ENCODE data around the gene CR1. TPM values are rescaled to one million over a fixed set of nuclear protein-coding genes. Genes with fewer than 3 reads are reported as not detected.

CR1 gene
- total and polyA plus RNA-seq, 7 experiments from 2014 or later = 0.19 to 50.1 (median 4.3) TPM

GRCh38 chr1:207504438-207504837, 8.5 kb downstream of the CR1 start:
- intact Hi-C loops (cut with micrococcal nuclease) = loop anchor here (2.0 to 5.0 kb wide), 2 partner anchors 62 to 522 kb away; no protein-coding TSS in a partner anchor
- ChIA-PET POLR2A (no interaction called here), CTCF (interaction anchor here (1.4 kb wide), 2 partner anchors 49 to 421 kb away, joined by 4 read pairs; no protein-coding TSS in a partner anchor)
- H3K9me3 Mint-ChIP-seq = no peaks in the 10 kb centered on the region
- Histone ChIP-seq H3K27ac (ENCODE audit: low read depth, low read length) (no peak overlapping the region), H3K27me3 (ENCODE audit: control insufficient read depth in 2 of 2, insufficient read depth in 2 of 2, low read length in 2 of 2) (no peaks in the 10 kb centered on the region), H3K4me3 (ENCODE audit: low read length) (no peak overlapping the region), H3K4me1 (ENCODE audit: control insufficient read depth in 2 of 2, insufficient read depth in 2 of 2, low read length in 2 of 2) (no peaks in the 10 kb centered on the region), H3K36me3 (ENCODE audit: control insufficient read depth in 2 of 3, insufficient read depth in 3 of 3, low read length in 3 of 3) (no peaks in the 10 kb centered on the region), H3K9me3 (ENCODE audit: control insufficient read depth in 2 of 3, low read length in 3 of 3) (no peaks in the 10 kb centered on the region)
- peaks cover 0 to 48% (median 13%) of the 10 kb centered on the region in 5 donors for H3K27me3 Mint-ChIP-seq
- ATAC-seq (no peak), DNase-seq (no peak)
- no peak overlapping the region for H3K27ac Mint-ChIP-seq
- H3K4me1 Mint-ChIP-seq = peaks cover 0 to under 1% (median 0%) of the 10 kb centered on the region in 7 donors
- no peak overlapping the region for H3K4me3 Mint-ChIP-seq
- H3K36me3 Mint-ChIP-seq = peaks cover 0 to 4% (median 0%) of the 10 kb centered on the region in 5 donors

GRCh38 chr1:207510444-207510843, 14.5 kb downstream of the CR1 start:
- Histone ChIP-seq H3K27me3 (ENCODE audit: control insufficient read depth in 2 of 2, insufficient read depth in 2 of 2, low read length in 2 of 2) (no peaks in the 10 kb centered on the region), H3K4me3 (ENCODE audit: low read length) (no peak overlapping the region), H3K9me3 (ENCODE audit: control insufficient read depth in 2 of 3, low read length in 3 of 3) (no peaks in the 10 kb centered on the region), H3K36me3 (ENCODE audit: control insufficient read depth in 2 of 3, insufficient read depth in 3 of 3, low read length in 3 of 3) (no peaks in the 10 kb centered on the region), H3K27ac (ENCODE audit: low read depth, low read length) (no peak overlapping the region), H3K4me1 (ENCODE audit: control insufficient read depth in 2 of 2, insufficient read depth in 2 of 2, low read length in 2 of 2) (no peaks in the 10 kb centered on the region)
- Mint-ChIP-seq H3K4me1 (peaks cover 0 to 6% (median 0%) of the 10 kb centered on the region in 7 donors), H3K27me3 (peaks cover 0 to 31% (median 4%) of the 10 kb centered on the region in 5 donors), H3K36me3 (peaks cover 0 to 4% (median 0%) of the 10 kb centered on the region in 5 donors), H3K4me3 (no peak overlapping the region), H3K9me3 (peaks cover 0 to 1% (median 0%) of the 10 kb centered on the region in 11 donors), H3K27ac (peak overlapping the region in 1 of 9 donors; percentile 49)
- no peak for DNase-seq
- ATAC-seq = no peak
- CTCF ChIA-PET = interaction anchor here (0.6 kb wide), 1 partner anchor 10 kb away, joined by 3 read pairs; no protein-coding TSS in a partner anchor
- intact Hi-C loops (cut with micrococcal nuclease) = no loop called here
- POLR2A ChIA-PET = no interaction called here

GRCh38 chr1:207514890-207515289, 18.9 kb downstream of the CR1 start:
- Histone ChIP-seq H3K27ac (ENCODE audit: low read depth, low read length) (no peak overlapping the region), H3K36me3 (ENCODE audit: control insufficient read depth in 2 of 3, insufficient read depth in 3 of 3, low read length in 3 of 3) (no peaks in the 10 kb centered on the region), H3K9me3 (ENCODE audit: control insufficient read depth in 2 of 3, low read length in 3 of 3) (no peaks in the 10 kb centered on the region), H3K4me3 (ENCODE audit: low read length) (no peak overlapping the region), H3K4me1 (ENCODE audit: control insufficient read depth in 2 of 2, insufficient read depth in 2 of 2, low read length in 2 of 2) (no peaks in the 10 kb centered on the region), H3K27me3 (ENCODE audit: control insufficient read depth in 2 of 2, insufficient read depth in 2 of 2, low read length in 2 of 2) (no peaks in the 10 kb centered on the region)
- Mint-ChIP-seq H3K27ac (no peak overlapping the region), H3K27me3 (peaks cover 0 to 29% (median 0%) of the 10 kb centered on the region in 5 donors), H3K4me3 (no peak overlapping the region), H3K4me1 (peaks cover 0 to 6% (median 0%) of the 10 kb centered on the region in 7 donors), H3K9me3 (peaks cover 0 to 7% (median 0%) of the 10 kb centered on the region in 11 donors), H3K36me3 (peaks cover 0 to 5% (median 0%) of the 10 kb centered on the region in 5 donors)
- ATAC-seq (no peak), DNase-seq (no peak)
- POLR2A ChIA-PET = no interaction called here
- intact Hi-C loops (cut with micrococcal nuclease) = no loop called here
- CTCF ChIA-PET = no interaction called here

- Mint-ChIP-seq H3K27ac (no peak overlapping the region), H3K4me3 (no peak overlapping the region), H3K9me3 (peaks cover 0 to 7% (median 0%) of the 10 kb centered on the region in 11 donors), H3K36me3 (peaks cover 0 to 5% (median 0%) of the 10 kb centered on the region in 5 donors), H3K4me1 (peaks cover 0 to 6% (median 0%) of the 10 kb centered on the region in 7 donors), H3K27me3 (peaks cover 0 to 21% (median 5%) of the 10 kb centered on the region in 5 donors)
- Histone ChIP-seq H3K27me3 (ENCODE audit: control insufficient read depth in 2 of 2, insufficient read depth in 2 of 2, low read length in 2 of 2) (no peaks in the 10 kb centered on the region), H3K36me3 (ENCODE audit: control insufficient read depth in 2 of 3, insufficient read depth in 3 of 3, low read length in 3 of 3) (no peaks in the 10 kb centered on the region), H3K4me1 (ENCODE audit: control insufficient read depth in 2 of 2, insufficient read depth in 2 of 2, low read length in 2 of 2) (no peaks in the 10 kb centered on the region), H3K4me3 (ENCODE audit: low read length) (no peak overlapping the region), H3K27ac (ENCODE audit: low read depth, low read length) (no peak overlapping the region), H3K9me3 (ENCODE audit: control insufficient read depth in 2 of 3, low read length in 3 of 3) (no peaks in the 10 kb centered on the region)
- ATAC-seq = no peak
- no peak for DNase-seq
- ChIA-PET POLR2A (no interaction called here), CTCF (no interaction called here)
- intact Hi-C loops (cut with micrococcal nuclease) = no loop called here
These were observed 20.8 kb downstream of the CR1 start for GRCh38 chr1:207516729-207517128.

- Histone ChIP-seq H3K36me3 (ENCODE audit: control insufficient read depth in 2 of 3, insufficient read depth in 3 of 3, low read length in 3 of 3) (no peaks in the 10 kb centered on the region), H3K4me3 (ENCODE audit: low read length) (no peak overlapping the region), H3K4me1 (ENCODE audit: control insufficient read depth in 2 of 2, insufficient read depth in 2 of 2, low read length in 2 of 2) (no peaks in the 10 kb centered on the region), H3K27me3 (ENCODE audit: control insufficient read depth in 2 of 2, insufficient read depth in 2 of 2, low read length in 2 of 2) (no peaks in the 10 kb centered on the region), H3K27ac (ENCODE audit: low read depth, low read length) (no peak overlapping the region), H3K9me3 (ENCODE audit: control insufficient read depth in 2 of 3, low read length in 3 of 3) (no peaks in the 10 kb centered on the region)
- H3K9me3 Mint-ChIP-seq = peaks cover 0 to 7% (median 0%) of the 10 kb centered on the region in 11 donors
- H3K27me3 Mint-ChIP-seq = peaks cover 0 to 17% (median 6%) of the 10 kb centered on the region in 5 donors
- H3K36me3 Mint-ChIP-seq = peaks cover 0 to 5% (median 0%) of the 10 kb centered on the region in 5 donors
- no peak overlapping the region for H3K27ac Mint-ChIP-seq
- ChIA-PET CTCF (no interaction called here), POLR2A (no interaction called here)
- intact Hi-C loops (cut with micrococcal nuclease) = no loop called here
- DNase-seq (no peak), ATAC-seq (no peak)
- no peak overlapping the region for H3K4me3 Mint-ChIP-seq
- peaks cover 0 to 2% (median 0%) of the 10 kb centered on the region in 7 donors for H3K4me1 Mint-ChIP-seq
These were observed 22.8 kb downstream of the CR1 start for GRCh38 chr1:207518608-207519236.

- no peak for ATAC-seq
- no peaks in the 10 kb centered on the region for H3K27me3 ChIP-seq (ENCODE audit: control insufficient read depth in 2 of 2, insufficient read depth in 2 of 2, low read length in 2 of 2)
- ChIA-PET CTCF (no interaction called here), POLR2A (no interaction called here)
- H3K9me3 Mint-ChIP-seq = peaks cover 0 to 7% (median 0%) of the 10 kb centered on the region in 11 donors
- H3K4me1 Mint-ChIP-seq = no peaks in the 10 kb centered on the region
- intact Hi-C loops (cut with micrococcal nuclease) = no loop called here
- H3K27me3 Mint-ChIP-seq = peaks cover 0 to 17% (median 6%) of the 10 kb centered on the region in 5 donors
- no peak overlapping the region for H3K27ac ChIP-seq (ENCODE audit: low read depth, low read length)
- no peak overlapping the region for H3K4me3 ChIP-seq (ENCODE audit: low read length)
- no peak for DNase-seq
- H3K4me1 ChIP-seq (ENCODE audit: control insufficient read depth in 2 of 2, insufficient read depth in 2 of 2, low read length in 2 of 2) = no peaks in the 10 kb centered on the region
- no peaks in the 10 kb centered on the region for H3K36me3 ChIP-seq (ENCODE audit: control insufficient read depth in 2 of 3, insufficient read depth in 3 of 3, low read length in 3 of 3)
- H3K4me3 Mint-ChIP-seq = no peak overlapping the region
- H3K9me3 ChIP-seq (ENCODE audit: control insufficient read depth in 2 of 3, low read length in 3 of 3) = no peaks in the 10 kb centered on the region
- H3K27ac Mint-ChIP-seq = no peak overlapping the region
- H3K36me3 Mint-ChIP-seq = peaks cover 0 to 5% (median 0%) of the 10 kb centered on the region in 5 donors
These were observed 23.8 kb downstream of the CR1 start for GRCh38 chr1:207519505-207520399.
